PC-9 (cell line): ENCODE data around the gene C12orf54. TPM values are rescaled to one million over a fixed set of nuclear protein-coding genes. Genes with fewer than 3 reads are reported as not detected.
"Not testable (repeated sequence)": the region's sequence is repeated elsewhere in the genome, so short reads cannot be mapped to it uniquely, and the experiment has no call there.

Experiments used
- BruUV-seq: library from RNA; stranded (reverse); fragments of 400-500 nt; replicated peaks from 2 replicates; lab custom pipeline; 2021; lab: Mats Ljungman, UMichigan
- CTCF ChIA-PET: fragments of 300-600 bp; sonication (Branson Sonifier 250); formaldehyde crosslinking; loops from one replicate; lab custom pipeline; 2022; ENCODE audit warnings: antibody characterized with exemption; lab: Charles Lee
- POLR2A ChIA-PET: fragments of 300-600 bp; sonication (Branson Sonifier 250); formaldehyde crosslinking; loops from one replicate; lab custom pipeline; 2022; ENCODE audit warnings: antibody characterized with exemption; ENCODE audit not compliant: unreplicated experiment; lab: Charles Lee
- DNase-seq, 2 experiments: peaks; one replicate each; pipeline versions ENCODE4 v3.0.0 to v3.0.0-alpha.2; 2015 to 2022; ENCODE audit warnings: mixed read lengths in 1 of 2
- H2AFZ ChIP-seq: fragments of 200-600 bp; sonication (generic); 2 replicates; pipeline ENCODE4 v1.8.1; 2017; ENCODE audit warnings: antibody characterized with exemption
- H3F3A ChIP-seq: fragments of 200-600 bp; sonication (generic); 2 replicates; pipeline ENCODE4 v1.8.1; 2017; ENCODE audit warnings: antibody characterized with exemption, mild to moderate bottlenecking, low read depth; ENCODE audit not compliant: insufficient read depth
- H3K27ac ChIP-seq: fragments of 200-600 bp; sonication (generic); 2 replicates; pipeline ENCODE4 v1.6.1; 2016; ENCODE audit warnings: mixed run types
- H3K27me3 ChIP-seq: fragments of 200-600 bp; sonication (generic); 2 replicates; pipeline ENCODE4 v1.6.1; 2016; ENCODE audit warnings: low read depth, mixed run types; ENCODE audit not compliant: insufficient read depth
- H3K36me3 ChIP-seq: fragments of 200-600 bp; sonication (generic); 2 replicates; pipeline ENCODE4 v1.6.1; 2016; ENCODE audit warnings: low read depth, mixed run types
- H3K4me1 ChIP-seq: fragments of 200-600 bp; sonication (generic); replicated peaks from 2 replicates; pipeline ENCODE4 v1.6.1; 2016; ENCODE audit warnings: mixed run types; ENCODE audit not compliant: insufficient read depth
- H3K4me2 ChIP-seq: fragments of 200-600 bp; sonication (generic); 2 replicates; pipeline ENCODE4 v1.6.1; 2017; ENCODE audit warnings: mixed run types
- H3K4me3 ChIP-seq: fragments of 200-600 bp; sonication (generic); 2 replicates; pipeline ENCODE4 v1.6.1; 2016; ENCODE audit warnings: mixed run types
- H3K79me2 ChIP-seq: fragments of 200-600 bp; sonication (generic); 2 replicates; pipeline ENCODE4 v1.6.1; 2017; ENCODE audit warnings: low read depth, mixed run types
- H3K9me2 ChIP-seq: fragments of 200-600 bp; sonication (generic); 2 replicates; pipeline ENCODE4 v1.8.1; 2017; ENCODE audit warnings: mild to moderate bottlenecking; ENCODE audit not compliant: insufficient read depth
- H3K9me3 ChIP-seq: fragments of 200-600 bp; sonication (generic); 2 replicates; pipeline ENCODE4 v1.8.1; 2016; ENCODE audit warnings: low read depth; ENCODE audit not compliant: insufficient read depth
- H4K20me1 ChIP-seq: fragments of 200-600 bp; sonication (generic); 2 replicates; pipeline ENCODE4 v1.8.1; 2017; ENCODE audit not compliant: insufficient read depth
- EZH2 ChIP-seq: fragments of 200-600 bp; sonication (generic); IDR thresholded peaks from 2 replicates; pipeline ENCODE4 v1.8.0; 2017; ENCODE audit warnings: antibody characterized with exemption, low read depth
- intact Hi-C: fragments of 100-400 bp; cut with micrococcal nuclease; formaldehyde crosslinking; loops from one replicate; pipeline ENCODE4 v1.10.0; 2022; ENCODE audit not compliant: unreplicated experiment
- total RNA-seq: library from RNA; stranded (reverse); gene quantifications from 2 replicates; pipeline ENCODE4 v1.2.3, GENCODE V29; 2021
- TF ChIP-seq, protein P1 (sequence below): fragments of 200-600 bp; sonication (generic); conservative IDR thresholded peaks from 2 replicates; pipeline ENCODE4 v1.6.1; 2017; ENCODE audit warnings: mixed run types, antibody characterized with exemption, mild to moderate bottlenecking, moderate library complexity

The C12orf54 gene
- total RNA-seq, 1 experiment from 2014 or later, result not detected

GRCh38 chr12:48486679-48487078, 4.4 kb downstream of the C12orf54 start:
- H3K27ac ChIP-seq, result no peak overlapping the region
- no peak overlapping the region for H3K4me2 ChIP-seq
- H4K20me1 ChIP-seq, result no peaks in the 10 kb centered on the region
- no peaks in the 10 kb centered on the region for H3K4me1 ChIP-seq
- no peak overlapping the region for H3K4me3 ChIP-seq
- no peak for DNase-seq
- no peak for TF ChIP-seq EZH2
- TF ChIP-seq, protein P1, sequence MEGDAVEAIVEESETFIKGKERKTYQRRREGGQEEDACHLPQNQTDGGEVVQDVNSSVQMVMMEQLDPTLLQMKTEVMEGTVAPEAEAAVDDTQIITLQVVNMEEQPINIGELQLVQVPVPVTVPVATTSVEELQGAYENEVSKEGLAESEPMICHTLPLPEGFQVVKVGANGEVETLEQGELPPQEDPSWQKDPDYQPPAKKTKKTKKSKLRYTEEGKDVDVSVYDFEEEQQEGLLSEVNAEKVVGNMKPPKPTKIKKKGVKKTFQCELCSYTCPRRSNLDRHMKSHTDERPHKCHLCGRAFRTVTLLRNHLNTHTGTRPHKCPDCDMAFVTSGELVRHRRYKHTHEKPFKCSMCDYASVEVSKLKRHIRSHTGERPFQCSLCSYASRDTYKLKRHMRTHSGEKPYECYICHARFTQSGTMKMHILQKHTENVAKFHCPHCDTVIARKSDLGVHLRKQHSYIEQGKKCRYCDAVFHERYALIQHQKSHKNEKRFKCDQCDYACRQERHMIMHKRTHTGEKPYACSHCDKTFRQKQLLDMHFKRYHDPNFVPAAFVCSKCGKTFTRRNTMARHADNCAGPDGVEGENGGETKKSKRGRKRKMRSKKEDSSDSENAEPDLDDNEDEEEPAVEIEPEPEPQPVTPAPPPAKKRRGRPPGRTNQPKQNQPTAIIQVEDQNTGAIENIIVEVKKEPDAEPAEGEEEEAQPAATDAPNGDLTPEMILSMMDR, result no peak
- CTCF ChIA-PET, result no interaction called here
- peaks cover 71% of the 10 kb centered on the region for H3K27me3 ChIP-seq
- H2AFZ ChIP-seq, result no peak overlapping the region
- H3K9me3 ChIP-seq, result no peaks in the 10 kb centered on the region
- no peaks in the 10 kb centered on the region for H3K36me3 ChIP-seq
- POLR2A ChIA-PET, result no interaction called here
- H3F3A ChIP-seq, result no peaks in the 10 kb centered on the region
- intact Hi-C loops, result no loop called here
- no peaks in the 10 kb centered on the region for H3K79me2 ChIP-seq
- no peaks in the 10 kb centered on the region for H3K9me2 ChIP-seq
- BruUV-seq, result no TSS peak

GRCh38 chr12:48489012-48489411, 6.7 kb downstream of the C12orf54 start:
- no peaks in the 10 kb centered on the region for H3K4me1 ChIP-seq
- CTCF ChIA-PET, result no interaction called here
- H2AFZ ChIP-seq, result no peak overlapping the region
- peaks cover 64% of the 10 kb centered on the region for H3K27me3 ChIP-seq
- H3F3A ChIP-seq, result no peaks in the 10 kb centered on the region
- no peak overlapping the region for H3K4me3 ChIP-seq
- POLR2A ChIA-PET, result no interaction called here
- no peak overlapping the region for H3K4me2 ChIP-seq
- H3K79me2 ChIP-seq, result no peaks in the 10 kb centered on the region
- H3K9me3 ChIP-seq, result no peaks in the 10 kb centered on the region
- H3K36me3 ChIP-seq, result no peaks in the 10 kb centered on the region
- TF ChIP-seq, protein P1, result no peak
- TF ChIP-seq EZH2, result no peak
- no peaks in the 10 kb centered on the region for H3K9me2 ChIP-seq
- BruUV-seq, result no TSS peak
- intact Hi-C loops, result no loop called here
- DNase-seq, result no peak
- H4K20me1 ChIP-seq, result no peaks in the 10 kb centered on the region
- H3K27ac ChIP-seq, result no peak overlapping the region

GRCh38 chr12:48489456-48489855, 7.2 kb downstream of the C12orf54 start:
- H2AFZ ChIP-seq, H3K4me3 ChIP-seq, H3K4me1 ChIP-seq, DNase-seq, intact Hi-C loops, H3K27ac ChIP-seq, H3K4me2 ChIP-seq, H3F3A ChIP-seq, BruUV-seq, H3K9me2 ChIP-seq, H3K36me3 ChIP-seq, CTCF ChIA-PET, H3K79me2 ChIP-seq, H4K20me1 ChIP-seq, H3K9me3 ChIP-seq, POLR2A ChIA-PET: not testable (repeated sequence)
- peaks cover 61% of the 10 kb centered on the region for H3K27me3 ChIP-seq

DNA sequence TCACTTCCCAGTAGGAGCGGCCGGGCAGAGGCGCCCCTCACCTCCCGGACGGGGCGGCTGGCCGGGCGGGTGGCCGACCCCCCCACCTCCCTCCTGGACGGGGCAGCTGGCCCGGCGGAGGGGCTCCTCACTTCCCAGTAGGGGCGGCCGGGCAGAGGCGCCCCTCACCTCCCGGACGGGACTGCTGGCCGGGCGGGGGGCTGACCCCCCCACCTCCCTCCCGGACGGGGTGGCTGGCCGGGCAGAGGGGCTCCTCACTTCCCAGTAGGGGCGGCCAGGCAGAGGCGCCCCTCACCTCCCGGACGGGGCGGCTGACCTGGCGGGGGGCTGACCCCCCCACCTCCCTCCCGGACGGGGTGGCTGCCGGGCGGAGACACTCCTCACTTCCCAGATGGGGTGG, 18.0 kb downstream of the C12orf54 start:
- H3K36me3 ChIP-seq, BruUV-seq, DNase-seq, H4K20me1 ChIP-seq, H3K4me1 ChIP-seq, H3K4me3 ChIP-seq, H3K27ac ChIP-seq, CTCF ChIA-PET, H3F3A ChIP-seq, H3K79me2 ChIP-seq, H3K9me2 ChIP-seq, H3K9me3 ChIP-seq, POLR2A ChIA-PET, H2AFZ ChIP-seq, intact Hi-C loops, H3K4me2 ChIP-seq: not testable (repeated sequence)
- H3K27me3 ChIP-seq, result peaks cover 13% of the 10 kb centered on the region; the same call in 1 of the 2 replicates

DNA sequence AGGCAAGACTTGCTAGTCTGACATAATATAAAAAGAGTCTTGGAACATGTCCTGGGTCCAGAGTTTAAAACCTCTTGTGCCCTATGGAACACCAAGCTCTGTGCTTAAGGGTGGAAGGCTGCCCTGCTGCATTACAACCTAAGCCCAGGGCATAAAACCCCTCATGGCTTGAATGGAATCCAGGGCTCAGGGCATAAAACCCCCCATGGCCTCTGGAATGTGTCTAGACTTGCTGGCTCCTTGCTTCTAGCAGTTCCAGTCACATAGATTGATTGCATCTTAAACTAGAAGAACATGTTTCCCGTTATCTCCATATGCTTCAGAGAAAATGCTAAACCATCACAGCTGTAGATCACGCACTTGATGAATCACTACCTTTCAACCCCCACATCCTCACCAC, 24.5 kb downstream of the C12orf54 start:
- intact Hi-C loops, H3K4me1 ChIP-seq, H3K79me2 ChIP-seq, H3K9me3 ChIP-seq, H3K36me3 ChIP-seq, H4K20me1 ChIP-seq, H2AFZ ChIP-seq, DNase-seq, BruUV-seq, CTCF ChIA-PET, H3K27ac ChIP-seq, H3K4me3 ChIP-seq, H3K9me2 ChIP-seq, POLR2A ChIA-PET, H3F3A ChIP-seq, H3K4me2 ChIP-seq: not testable (repeated sequence)
- H3K27me3 ChIP-seq, result peaks cover 46% of the 10 kb centered on the region
